ENCODE results near the gene TMEM126A. TPM values are rescaled to one million over a fixed set of nuclear protein-coding genes. Genes with fewer than 3 reads are reported as not detected.
"Not testable (repeated sequence)": the region's sequence is repeated elsewhere in the genome, so short reads cannot be mapped to it uniquely, and the experiment has no call there.

TMEM126A gene
- total RNA-seq, result 35.2 and 40.1 TPM in 2 replicates

- intact Hi-C loops (cut with micrococcal nuclease), result loop anchor here (1.0 to 5.0 kb wide), 11 partner anchors 17 to 1435 kb away; partner anchors contain the start of genes EED, HIKESHI, PICALM and TMEM126B
These were observed at the start of gene TMEM126A for GRCh38 chr11:85647604-85648299. TMEM126A (plus strand) TSS chr11:85647967; CDS start chr11:85650256, 2,289 bp downstream.

- intact Hi-C loops (cut with micrococcal nuclease), result loop anchor here (5.0 to 10.0 kb wide), 4 partner anchors 348 to 1323 kb away; partner anchors contain the start of gene EED
These were observed 48.7 kb upstream of the TMEM126A start for GRCh38 chr11:85599083-85599482.

GRCh38 chr11:85602526-85603213 is 45.1 kb upstream of the TMEM126A start:
- intact Hi-C loops (cut with micrococcal nuclease), result no loop called here

DNA sequence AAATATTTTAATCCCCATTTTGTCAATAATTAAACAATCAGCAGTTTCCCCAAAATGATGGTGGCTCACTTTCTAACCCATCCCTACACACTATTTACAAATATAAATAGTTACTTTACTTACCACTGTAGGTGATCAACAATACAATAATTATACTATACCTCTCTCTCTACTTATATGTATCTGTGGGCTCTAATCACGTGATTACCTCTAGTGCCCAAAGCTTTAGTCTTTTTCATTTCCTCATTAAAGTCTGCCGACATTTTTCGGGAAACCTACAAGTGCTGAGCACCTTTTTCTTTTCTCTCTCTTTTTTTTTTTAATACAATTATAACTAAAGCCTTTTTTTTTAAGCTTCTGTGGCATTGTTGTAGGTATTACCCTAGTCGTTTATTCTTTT is 44.5 kb upstream of the TMEM126A start:
- intact Hi-C loops (cut with micrococcal nuclease), result no loop called here

DNA sequence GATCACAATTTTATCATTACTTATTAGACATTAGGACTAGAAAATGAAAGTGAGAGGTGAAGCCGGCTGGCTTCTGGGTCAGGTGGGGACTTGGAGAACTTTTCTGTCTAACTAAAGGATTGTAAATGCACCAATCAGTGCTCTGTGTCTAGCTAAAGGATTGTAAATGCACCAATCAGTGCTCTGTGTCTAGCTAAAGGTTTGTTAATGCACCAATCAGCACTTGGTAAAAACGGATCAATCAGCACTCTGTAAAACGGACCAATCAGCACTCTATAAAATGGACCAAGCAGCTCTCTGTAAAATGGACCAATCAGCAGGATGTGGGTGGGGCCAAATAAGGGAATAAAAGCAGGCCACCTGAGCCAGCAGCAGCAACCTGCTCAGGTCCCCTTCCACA is 41.5 kb upstream of the TMEM126A start:
- intact Hi-C loops (cut with micrococcal nuclease), result not testable (repeated sequence)

GRCh38 chr11:85608621-85609020 is 39.1 kb upstream of the TMEM126A start:
- intact Hi-C loops (cut with micrococcal nuclease), result not testable (repeated sequence)

- intact Hi-C loops (cut with micrococcal nuclease), result not testable (repeated sequence)
These were observed 38.5 kb upstream of the TMEM126A start for GRCh38 chr11:85609286-85609685.

DNA sequence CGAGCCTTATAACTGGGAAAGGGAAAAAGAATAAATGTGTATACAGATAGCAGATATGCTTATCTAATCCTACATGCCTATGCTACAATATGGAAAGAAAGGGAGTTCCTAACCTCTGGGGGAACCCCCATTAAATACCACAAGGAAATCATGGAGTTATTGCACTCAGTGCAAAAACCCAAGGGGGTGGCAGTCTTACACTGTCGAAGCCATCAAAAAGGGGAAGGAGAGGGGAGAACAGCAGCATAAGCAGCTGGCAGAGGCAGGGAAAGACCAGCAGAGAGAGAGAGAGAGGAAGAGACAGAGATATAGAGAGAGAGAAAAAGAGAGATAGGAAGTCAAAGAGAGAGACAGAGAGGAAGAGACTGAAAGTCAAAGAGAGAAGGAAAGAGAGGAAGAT is 36.1 kb upstream of the TMEM126A start:
- intact Hi-C loops (cut with micrococcal nuclease), result not testable (repeated sequence)

DNA sequence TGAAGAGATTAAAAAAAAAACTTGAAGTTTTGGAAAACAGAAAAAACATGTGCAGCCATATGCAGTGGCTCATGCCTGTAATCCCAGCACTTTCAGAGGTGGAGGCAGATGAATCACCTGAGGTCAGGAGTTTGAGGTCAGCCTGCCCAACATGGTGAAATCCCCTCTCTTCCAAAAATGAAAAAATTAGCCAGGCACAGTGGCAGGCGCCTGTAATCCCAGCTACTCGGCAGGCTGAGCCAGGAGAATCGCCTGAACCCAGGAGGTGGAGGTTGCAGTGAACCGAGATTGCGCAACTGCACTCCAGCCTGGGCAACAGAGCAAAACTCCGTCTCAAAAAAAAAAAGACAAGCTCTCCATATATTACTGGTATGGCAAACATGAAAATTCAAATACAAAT is 28.3 kb upstream of the TMEM126A start:
- intact Hi-C loops (cut with micrococcal nuclease), result no loop called here

- intact Hi-C loops (cut with micrococcal nuclease), result loop anchor here (10.0 kb wide), 1 partner anchor 905 kb away; no protein-coding TSS in a partner anchor
These were observed 27.5 kb upstream of the TMEM126A start for GRCh38 chr11:85620256-85620655.

DNA sequence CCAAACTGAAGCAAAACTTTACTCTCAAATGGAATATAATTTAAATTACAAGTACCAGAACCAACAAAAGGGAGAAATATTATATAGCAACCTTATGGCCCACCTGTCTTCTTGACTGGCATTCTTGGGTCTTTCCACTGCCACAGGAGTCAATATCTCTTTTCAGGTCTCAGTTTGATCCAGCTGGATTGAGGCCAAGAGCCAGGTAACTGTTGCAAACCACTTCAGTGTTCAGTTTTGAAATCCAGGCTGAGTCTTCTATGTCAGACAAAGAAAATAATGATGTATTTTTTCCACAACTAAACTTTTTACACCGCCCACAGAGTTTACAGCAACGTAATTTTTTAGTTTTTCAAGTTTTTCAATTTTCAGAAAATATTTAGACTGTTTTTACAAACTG is 21.3 kb upstream of the TMEM126A start:
- intact Hi-C loops (cut with micrococcal nuclease), result loop anchor here (5.0 to 10.0 kb wide), 2 partner anchors 912 to 1456 kb away; no protein-coding TSS in a partner anchor

DNA sequence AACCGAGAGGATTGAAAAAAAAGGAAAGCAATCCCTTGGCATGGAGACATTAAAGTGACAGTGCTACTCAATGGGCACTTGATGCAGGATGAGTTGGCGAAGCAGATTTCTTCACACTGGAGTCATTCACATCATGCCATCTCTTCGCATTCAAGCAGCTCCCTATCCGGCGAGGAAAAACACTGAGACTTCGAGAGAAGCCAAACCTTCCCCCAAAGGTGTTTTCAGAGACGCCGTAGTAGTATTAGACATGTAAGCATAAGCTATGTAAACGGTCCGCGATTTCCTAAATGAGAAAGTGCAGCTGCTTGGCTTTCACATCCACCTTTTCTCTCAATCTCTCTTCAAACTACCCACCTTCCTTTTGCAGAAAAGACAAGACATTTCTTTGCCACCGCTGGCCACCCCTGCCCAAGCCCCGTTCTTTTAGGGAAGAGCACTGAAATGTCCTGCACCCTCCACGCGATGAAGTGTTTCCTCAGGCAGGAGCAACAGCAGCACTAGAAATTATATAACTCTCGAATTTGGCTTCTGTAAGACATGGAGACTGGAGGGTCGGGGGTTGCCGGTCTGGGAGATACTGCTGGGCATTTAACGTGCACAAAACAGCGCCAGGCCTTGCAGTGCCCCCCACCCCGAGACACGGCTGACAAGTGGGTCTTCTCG is 20.3 kb upstream of the TMEM126A start, which contains the start of gene DLG2:
TSS of gene DLG2 (minus strand) at position 13 of the 666 bp plus-strand sequence.
- intact Hi-C loops (cut with micrococcal nuclease), result loop anchor here (5.0 to 10.0 kb wide), 2 partner anchors 913 to 1455 kb away; no protein-coding TSS in a partner anchor

DNA sequence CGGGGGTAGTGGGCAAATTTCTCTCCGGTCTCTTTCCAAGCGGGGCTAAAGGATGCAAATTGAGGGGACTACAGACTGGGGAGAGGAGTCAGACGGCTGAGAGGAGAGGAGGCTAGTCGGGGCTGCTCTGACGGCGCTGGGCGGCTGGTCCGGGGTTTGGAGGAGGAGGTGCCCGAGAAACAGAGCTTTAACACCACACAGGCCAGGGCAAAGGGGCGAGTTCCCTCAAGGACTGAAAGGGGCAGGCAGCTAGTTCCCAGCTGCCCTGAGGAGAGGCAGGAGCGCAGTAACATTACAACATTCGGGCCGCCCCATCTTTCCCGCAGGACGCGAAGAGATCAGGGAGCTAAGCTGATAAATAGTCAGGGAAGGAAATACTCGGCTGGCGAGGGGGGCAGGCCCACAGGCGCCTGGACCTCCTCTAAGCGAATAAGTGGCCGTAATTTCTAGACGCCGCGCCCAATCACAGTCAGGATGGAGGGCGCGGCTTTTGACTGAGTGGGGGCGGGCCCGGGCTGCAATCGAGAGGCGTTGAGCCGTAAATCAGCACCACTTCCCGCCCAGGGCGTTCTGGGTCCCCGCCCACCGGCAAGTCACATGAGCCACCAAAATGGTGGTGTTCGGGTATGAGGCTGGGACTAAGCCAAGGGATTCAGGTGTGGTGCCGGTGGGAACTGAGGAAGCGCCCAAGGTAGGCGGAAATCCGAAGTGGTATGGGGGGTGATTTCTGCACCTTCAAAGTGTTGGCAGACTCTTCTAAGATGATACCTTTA is 19.6 kb upstream of the TMEM126A start, which contains the start of gene TMEM126B:
TSS of gene TMEM126B (plus strand) at position 596 of the 773 bp plus-strand sequence. CDS start at position 611, 15 bp downstream.
- intact Hi-C loops (cut with micrococcal nuclease), result loop anchor here (1.0 to 10.0 kb wide), 20 partner anchors 19 to 1454 kb away; partner anchors contain the start of genes HIKESHI, PICALM, TMEM126A and TMEM135

DNA sequence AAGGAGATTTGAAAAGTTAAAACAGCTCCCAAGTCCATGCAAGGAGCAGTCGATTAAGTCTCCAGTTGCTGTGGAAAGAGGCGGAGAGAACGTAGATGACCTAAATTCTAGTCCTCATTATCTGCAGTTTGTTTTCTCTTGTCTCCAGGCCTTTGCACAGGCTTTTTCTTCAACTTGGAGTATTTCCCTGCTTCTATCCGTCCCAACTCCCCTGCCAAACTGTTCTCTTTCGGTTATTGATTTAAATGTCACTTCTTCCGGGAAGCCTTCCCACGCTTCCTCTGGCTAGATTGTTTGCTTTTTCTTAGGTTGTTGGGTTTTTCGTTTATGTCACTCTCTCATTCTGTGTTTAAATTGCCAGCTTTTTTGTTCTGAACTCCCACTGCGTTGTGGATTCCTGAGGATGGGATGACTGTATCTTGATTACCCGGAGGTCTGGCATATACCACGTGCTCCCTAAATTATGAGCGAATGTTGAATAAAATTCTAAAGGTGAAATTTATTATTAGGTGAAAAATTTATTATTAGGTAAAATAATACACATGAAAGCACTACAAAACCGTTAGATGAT is 18.9 kb upstream of the TMEM126A start:
- intact Hi-C loops (cut with micrococcal nuclease), result loop anchor here (1.0 to 10.0 kb wide), 20 partner anchors 18 to 1453 kb away; partner anchors contain the start of genes HIKESHI, PICALM, TMEM126A and TMEM135

GRCh38 chr11:85634747-85635146 is 13.0 kb upstream of the TMEM126A start:
- intact Hi-C loops (cut with micrococcal nuclease), result no loop called here

- intact Hi-C loops (cut with micrococcal nuclease), result no loop called here
These were observed 4.6 kb upstream of the TMEM126A start for GRCh38 chr11:85643191-85643614.

DNA sequence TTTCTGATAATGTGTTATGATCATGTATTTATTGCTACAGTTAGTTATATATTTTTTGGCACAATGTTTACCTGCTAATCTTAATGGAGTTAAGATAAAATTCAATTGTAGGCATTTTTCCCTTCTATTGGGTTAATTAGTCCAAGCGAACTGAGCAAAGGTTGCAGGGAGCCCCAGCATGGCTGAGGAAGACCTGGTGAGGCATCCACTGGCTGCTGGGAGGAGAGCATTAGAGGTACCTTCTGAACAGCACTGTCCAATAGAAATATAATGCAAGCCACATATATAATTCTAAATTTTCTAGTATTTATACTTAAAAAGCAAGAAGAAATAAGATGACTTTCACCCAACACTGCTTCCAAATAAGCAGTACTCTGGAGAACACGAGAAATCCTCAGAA is 689 bp upstream of the TMEM126A start:
- intact Hi-C loops (cut with micrococcal nuclease), result loop anchor here (1.0 to 5.0 kb wide), 10 partner anchors 17 to 1435 kb away; partner anchors contain the start of genes EED, HIKESHI, PICALM and TMEM126B

- intact Hi-C loops (cut with micrococcal nuclease), result no loop called here
These were observed 3.4 kb downstream of the TMEM126A start for GRCh38 chr11:85651118-85651517.

GRCh38 chr11:85652786-85653447 is 5.2 kb downstream of the TMEM126A start:
- intact Hi-C loops (cut with micrococcal nuclease), result no loop called here

Measured in T-helper 1 cell treated with Interleukin-12 subunit alpha and Interleukin-12 subunit beta and Interleukin-4 antibody, amounts not matched to agents 30 ng/mL and 1 ng/mL, for 36 hours (primary cell).